Mesenteric fat pad (tissue), 1 donor: ENCODE data around the gene BRSK1. TPM values are rescaled to one million over a fixed set of nuclear protein-coding genes. Genes with fewer than 3 reads are reported as not detected.

Source experiments
- DNase-seq: peaks from one replicate; pipeline ENCODE4 v3.0.0-alpha.2; 2020; ENCODE audit warnings: low spot score
- total RNA-seq: library from RNA; stranded (reverse); fragmentation: NEBNext Ultra II Directional; extraction: Animal tissue kit (Norgen Biotek cat#: 25700); gene quantifications from one replicate; pipeline ENCODE4 v1.2.1, GENCODE V29; 2021
- donor health status: DM: yes; HTN: yes; CAD: no.

Gene BRSK1
- total RNA-seq, 1 donor from 2014 or later, result 1.2 TPM

GRCh38 chr19:55303477-55303876 lies 19.7 kb downstream of the BRSK1 start:
- no peak for DNase-seq

- no peak for DNase-seq
These were observed 20.6 kb downstream of the BRSK1 start for GRCh38 chr19:55304279-55304978.

- no peak for DNase-seq
These were observed 21.2 kb downstream of the BRSK1 start for GRCh38 chr19:55304980-55305379.

GRCh38 chr19:55305491-55305890 lies 21.7 kb downstream of the BRSK1 start:
- DNase-seq, result no peak

- DNase-seq, result no peak
These were observed 22.3 kb downstream of the BRSK1 start for GRCh38 chr19:55305983-55306562.

GRCh38 chr19:55306712-55307111 lies 22.9 kb downstream of the BRSK1 start:
- DNase-seq, result no peak

GRCh38 chr19:55308281-55308680 lies 24.5 kb downstream of the BRSK1 start:
- no peak for DNase-seq

- DNase-seq, result no peak
These were observed 25.7 kb downstream of the BRSK1 start for GRCh38 chr19:55309448-55309847.

GRCh38 chr19:55310498-55310897 lies 26.7 kb downstream of the BRSK1 start:
- DNase-seq, result no peak

- DNase-seq, result no peak
These were observed 27.6 kb downstream of the BRSK1 start for GRCh38 chr19:55311397-55311796.

GRCh38 chr19:55311797-55312196 lies 28.0 kb downstream of the BRSK1 start:
- DNase-seq, result no peak

GRCh38 chr19:55312621-55313512 lies 29.1 kb downstream of the BRSK1 start:
- no peak for DNase-seq

GRCh38 chr19:55314396-55314795 lies 30.6 kb downstream of the BRSK1 start:
- DNase-seq, result no peak

GRCh38 chr19:55315956-55316525 lies 32.2 kb downstream of the BRSK1 start:
- no peak for DNase-seq

- no peak for DNase-seq
These were observed 32.8 kb downstream of the BRSK1 start for GRCh38 chr19:55316646-55317045.

- DNase-seq, result no peak
These were observed 36.0 kb downstream of the BRSK1 start for GRCh38 chr19:55319785-55320184.

GRCh38 chr19:55320844-55321419 lies 37.1 kb downstream of the BRSK1 start:
- no peak for DNase-seq

- DNase-seq, result no peak
These were observed 37.8 kb downstream of the BRSK1 start for GRCh38 chr19:55321466-55322137.

GRCh38 chr19:55322204-55322885 lies 38.5 kb downstream of the BRSK1 start:
- no peak for DNase-seq

GRCh38 chr19:55324662-55325061 lies 40.9 kb downstream of the BRSK1 start:
- DNase-seq, result no peak
